Amygdala (tissue), 56 donors: Measurements from ENCODE around the gene ZNF207.
"Not testable (repeated sequence)": the region's sequence is repeated elsewhere in the genome, so short reads cannot be mapped to it uniquely, and the experiment has no call there.

Source experiments
- DNase-seq, 56 donors: peaks; one replicate each; lab custom pipeline; 2025; lab: John Stamatoyannopoulos, UW

Gene ZNF207

GRCh38 chr17:32333187-32333586 is 16.8 kb upstream of the ZNF207 start:
- DNase-seq: no peak

DNA sequence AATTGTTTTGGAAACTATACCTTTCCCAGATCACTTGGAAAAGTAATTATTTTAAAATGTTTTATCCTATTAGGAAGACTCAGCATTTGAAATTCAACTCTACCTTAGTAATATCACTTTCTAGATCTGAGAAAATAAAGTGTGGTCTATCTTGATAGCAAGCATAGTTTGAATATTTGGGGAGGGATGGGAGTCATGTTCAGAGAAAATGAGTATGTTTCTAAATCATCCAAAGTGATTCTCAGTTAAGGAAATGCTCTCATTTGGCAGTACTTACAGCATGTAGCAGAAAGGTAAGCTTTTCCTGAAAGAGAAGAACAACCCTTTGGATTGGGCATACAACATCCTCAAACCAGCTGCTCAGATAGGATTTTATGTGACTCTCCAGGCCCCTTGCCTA is 14.9 kb upstream of the ZNF207 start:
- no peak for DNase-seq

- no peak for DNase-seq
Measured at GRCh38 chr17:32335687-32336086, 14.3 kb upstream of the ZNF207 start.

GRCh38 chr17:32341141-32341856 is 8.7 kb upstream of the ZNF207 start:
- peak in 21 of 56 donors; percentile 7 to 55 (median 32) for DNase-seq

GRCh38 chr17:32341857-32342602 is 7.9 kb upstream of the ZNF207 start, which contains the start of gene C17orf75:
C17orf75 (minus strand) TSS chr17:32342173; CDS start chr17:32342139, 34 bp downstream.
- DNase-seq: peak in 55 of 56 donors; percentile 31 to 83 (median 65)

DNA sequence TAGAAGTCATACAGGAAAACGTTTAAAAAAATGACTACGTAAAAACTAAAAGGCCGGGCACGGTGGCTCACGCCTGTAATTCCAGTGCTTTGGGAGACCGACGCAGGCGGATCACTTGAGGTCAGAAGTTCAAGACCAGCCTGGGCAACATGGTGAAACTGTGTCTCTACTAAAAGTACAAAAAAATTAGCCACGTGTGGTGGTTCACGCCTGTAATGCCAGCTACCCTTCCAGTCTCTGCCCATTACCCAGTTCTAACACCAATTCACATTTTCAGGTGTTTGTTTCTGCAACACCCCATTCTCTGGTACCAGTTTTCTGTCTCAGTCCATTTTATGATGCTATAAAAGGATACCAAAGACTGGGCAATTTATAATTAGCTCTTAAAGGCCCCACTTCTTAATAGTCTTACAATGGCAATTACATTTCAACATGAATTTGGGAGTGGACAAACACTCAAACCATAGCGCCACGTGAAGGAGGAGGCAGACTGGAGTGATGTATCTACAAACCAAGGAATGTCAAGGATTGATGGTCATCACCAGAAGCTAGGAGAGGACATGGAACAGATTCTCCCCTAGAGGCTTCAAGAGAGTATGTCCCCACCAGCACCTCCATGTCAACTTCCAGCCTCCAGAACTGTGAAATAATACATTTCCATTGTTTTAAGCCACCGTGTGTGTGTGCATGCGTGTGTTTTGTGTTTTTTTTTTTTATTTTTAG is 7.2 kb upstream of the ZNF207 start:
- DNase-seq: no peak

DNA sequence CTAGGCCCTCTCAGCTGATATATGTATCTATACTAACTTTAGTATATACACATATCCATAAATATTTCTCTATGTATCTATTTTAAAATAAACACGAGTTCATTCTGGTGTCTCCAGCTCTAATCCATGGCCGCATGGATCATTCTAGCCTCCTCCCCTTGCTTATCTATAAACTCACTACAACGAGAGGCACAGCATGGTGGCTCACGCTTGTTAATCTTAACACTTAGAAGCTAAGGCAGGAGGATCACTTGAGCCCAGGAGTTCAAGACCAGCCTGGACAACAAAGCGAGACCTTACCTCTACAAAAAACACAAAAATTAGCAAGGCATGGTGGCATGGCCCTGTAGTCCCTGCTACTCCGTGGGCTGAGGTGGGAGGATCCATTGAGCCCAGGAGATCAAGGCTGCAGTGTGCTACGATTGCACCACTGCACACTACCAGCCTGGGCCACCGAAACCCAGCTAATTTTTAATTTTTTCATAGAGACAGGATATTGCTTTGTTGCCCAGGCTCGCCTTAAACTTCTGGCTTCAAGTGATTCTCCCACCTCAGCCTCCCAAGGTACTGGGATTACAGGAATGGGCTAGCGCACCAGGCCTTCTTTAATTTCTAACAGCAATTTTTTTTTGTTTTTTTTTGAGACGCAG is 3.9 kb upstream of the ZNF207 start:
- no peak for DNase-seq

DNA sequence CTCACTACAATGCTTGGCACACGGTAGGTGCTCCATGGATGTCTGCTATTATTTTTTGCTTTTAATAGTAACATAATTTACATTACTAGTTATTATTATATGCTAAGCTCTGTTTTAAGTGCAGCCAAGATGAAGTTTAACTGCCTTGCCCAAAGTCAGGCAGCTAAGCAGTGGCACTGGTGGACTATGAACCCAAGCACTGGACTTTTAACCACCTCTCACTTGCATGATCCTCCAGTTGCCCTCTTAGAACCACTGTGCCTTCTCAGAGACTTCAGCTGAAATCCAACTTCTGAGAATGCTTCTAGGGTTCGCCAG is 1.5 kb upstream of the ZNF207 start:
- no peak for DNase-seq

GRCh38 chr17:32349503-32349853 is 479 bp upstream of the ZNF207 start:
- peak in 15 of 56 donors; percentile 5 to 45 (median 24) for DNase-seq

DNA sequence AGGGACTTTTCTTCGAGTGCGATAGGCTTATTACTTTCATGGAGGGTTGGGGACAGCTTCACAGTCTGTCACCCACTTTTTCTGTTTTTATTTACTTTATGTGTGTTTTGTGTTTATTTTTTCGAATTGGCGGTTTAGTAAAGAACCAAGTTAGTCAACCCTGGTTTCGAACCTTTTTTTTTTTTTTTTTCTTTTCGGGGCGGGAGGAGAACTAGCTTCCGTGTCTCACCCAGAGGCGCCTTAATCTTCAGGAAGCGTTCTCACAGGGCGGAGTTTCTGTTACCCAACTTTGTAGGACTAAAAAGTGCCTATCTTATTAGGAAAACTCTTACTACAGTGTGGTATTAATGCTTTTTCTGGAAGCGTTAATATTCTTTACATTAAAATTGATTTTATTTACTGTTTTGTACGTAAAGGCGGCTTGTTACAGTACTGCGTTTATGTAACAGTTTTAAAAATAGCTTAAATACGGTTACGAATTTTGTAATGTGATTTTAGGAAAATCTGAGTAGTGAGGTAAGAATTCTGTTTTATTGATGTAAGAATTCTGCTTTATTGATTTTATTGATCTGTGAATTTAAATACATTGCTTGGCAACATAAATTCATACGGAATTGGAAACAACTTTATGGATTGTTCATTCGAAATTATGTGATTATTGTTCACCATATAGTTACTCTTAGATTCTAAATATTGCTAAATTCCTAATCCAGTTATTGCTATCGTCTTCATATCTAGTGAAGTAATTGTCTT is 885 bp downstream of the ZNF207 start:
- DNase-seq: peak in 2 of 56 donors; percentile 18 to 29

GRCh38 chr17:32352734-32353133 is 2.8 kb downstream of the ZNF207 start:
- DNase-seq: not testable (repeated sequence)

- no peak for DNase-seq
Measured at GRCh38 chr17:32355649-32356377, 5.9 kb downstream of the ZNF207 start.

DNA sequence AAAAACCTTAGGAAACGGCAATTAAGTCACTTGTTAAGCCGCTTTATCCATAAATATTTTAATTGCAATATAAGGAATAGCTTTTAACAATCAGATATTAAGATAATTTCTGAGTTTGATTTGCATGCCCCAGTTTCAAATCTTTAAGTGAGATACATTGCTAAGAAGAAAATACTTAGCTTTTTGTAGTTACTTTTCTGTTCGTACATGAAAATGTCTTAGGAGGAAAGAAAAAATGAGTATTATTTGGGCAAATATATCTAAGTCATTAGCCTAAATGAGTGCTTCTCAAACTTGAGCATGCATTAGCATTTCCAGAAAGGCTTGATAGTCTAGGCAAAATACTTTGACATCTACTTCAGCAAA is 6.4 kb downstream of the ZNF207 start:
- DNase-seq: no peak

DNA sequence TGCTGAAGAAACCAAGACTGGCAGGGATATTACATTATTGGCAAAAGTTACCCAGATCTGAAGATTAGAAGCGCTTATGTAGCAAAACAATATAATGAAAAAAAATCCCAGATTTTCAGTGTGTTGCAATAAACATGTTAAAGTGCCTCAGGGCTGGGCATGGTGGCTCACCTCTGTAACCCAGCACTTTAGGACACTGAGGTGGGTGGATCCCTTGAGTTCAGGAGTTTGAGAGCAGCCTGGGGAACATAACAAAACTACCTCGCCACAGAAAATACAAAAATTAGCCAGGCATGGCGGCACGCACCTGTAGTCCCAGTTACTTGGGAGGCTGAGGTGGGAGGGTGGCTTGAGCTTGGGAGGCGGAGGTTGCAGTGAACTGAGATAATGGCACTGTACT is 6.8 kb downstream of the ZNF207 start:
- no peak for DNase-seq

DNA sequence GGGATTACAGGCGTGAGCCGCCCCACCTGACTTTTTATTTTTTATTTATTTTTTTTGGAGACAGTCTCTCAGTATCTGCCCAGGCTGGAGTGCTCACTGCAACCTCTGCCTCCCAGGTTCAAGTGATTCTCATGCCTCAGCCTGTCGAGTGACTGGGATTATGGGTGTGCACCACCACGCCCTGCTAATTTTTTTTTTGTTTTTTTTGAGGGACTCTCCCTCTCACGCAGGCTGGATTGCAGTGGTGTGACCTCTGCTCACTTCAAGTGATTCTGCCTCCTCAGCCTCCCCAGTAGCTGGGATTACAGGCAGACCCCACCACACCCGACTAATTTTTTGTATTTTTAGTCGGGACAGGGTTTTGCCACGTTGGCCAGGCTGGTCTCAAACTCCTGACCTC is 7.7 kb downstream of the ZNF207 start:
- DNase-seq: no peak

DNA sequence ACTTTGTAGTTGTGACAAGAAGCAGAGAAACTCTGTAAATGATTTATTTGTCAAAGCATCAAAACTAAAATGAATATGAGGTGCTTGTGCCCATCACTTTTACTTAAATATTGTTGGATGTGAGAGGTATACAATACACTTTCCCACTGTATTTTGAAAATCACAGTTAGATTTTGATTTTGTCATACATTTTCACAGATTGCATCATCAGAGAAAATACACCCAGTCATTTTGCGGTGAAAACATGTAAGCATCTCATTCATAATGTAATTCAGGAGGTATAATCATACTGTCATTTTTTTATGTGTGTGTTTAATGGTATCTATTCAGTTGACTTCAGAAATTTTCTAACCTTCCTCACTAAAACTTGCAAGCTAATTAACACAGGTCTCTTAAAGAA is 11.3 kb downstream of the ZNF207 start:
- DNase-seq: no peak

- DNase-seq: no peak
Measured at GRCh38 chr17:32370426-32370825, 20.5 kb downstream of the ZNF207 start.

DNA sequence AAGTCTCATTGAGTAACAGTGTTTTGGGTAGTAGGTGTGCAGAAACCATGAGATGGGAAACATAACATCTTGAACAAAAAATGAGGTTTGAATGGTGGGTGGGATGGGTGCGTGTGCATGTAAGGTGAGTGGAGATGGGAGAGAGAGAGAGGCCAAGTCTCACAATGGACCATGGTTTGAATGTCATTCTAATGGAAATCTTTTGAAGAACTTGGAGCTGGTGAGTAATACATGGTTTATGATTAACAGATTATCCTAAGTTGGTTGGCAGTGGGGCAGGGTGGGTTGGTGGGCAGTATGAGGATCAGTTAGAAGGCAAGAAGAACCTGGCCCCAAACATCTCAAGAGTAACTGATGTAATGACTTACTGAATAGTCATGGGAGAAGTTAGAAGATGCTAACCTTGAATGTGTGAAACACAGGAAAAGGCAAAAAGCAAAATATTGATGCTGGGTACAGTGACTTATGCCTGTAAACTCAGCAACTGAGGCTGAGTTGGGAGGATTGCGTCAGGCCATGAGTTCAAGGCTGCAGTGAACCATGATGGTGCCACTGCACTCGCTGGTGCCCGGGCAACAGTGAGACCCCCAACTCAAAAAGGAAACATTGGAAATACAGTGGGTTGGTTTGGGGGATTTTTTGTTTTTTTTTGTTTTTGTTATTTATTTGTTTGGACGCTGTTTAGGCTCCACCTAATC is 32.7 kb downstream of the ZNF207 start:
- no peak for DNase-seq

DNA sequence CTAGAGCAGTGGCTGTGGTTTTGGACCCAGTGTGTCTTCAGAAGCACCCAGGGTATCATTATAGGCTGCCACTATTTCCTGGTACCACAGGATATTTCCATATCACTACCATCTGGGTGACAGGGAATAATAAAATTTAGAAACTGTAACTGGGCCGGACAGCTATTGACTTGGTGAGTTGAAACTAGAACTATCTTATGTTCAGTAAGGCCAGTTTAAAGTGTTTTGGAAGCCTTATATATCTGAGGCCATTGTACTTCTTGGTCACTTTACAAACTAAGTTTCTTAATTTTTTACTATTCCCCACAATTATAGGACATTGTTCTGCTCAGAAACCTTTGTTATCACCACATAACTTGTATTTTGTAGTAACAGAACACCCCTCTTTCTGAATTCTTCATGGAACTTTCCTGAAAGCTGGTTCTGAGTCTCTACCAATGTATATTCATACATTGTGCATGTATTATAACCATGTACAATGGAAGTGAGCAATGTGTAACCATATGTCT is 34.0 kb downstream of the ZNF207 start:
- no peak for DNase-seq
